MG63 (cell line): Measurements from ENCODE around the gene GALNT10. TPM values are rescaled to one million over a fixed set of nuclear protein-coding genes. Genes with fewer than 3 reads are reported as not detected.

Experiments
- DNase-seq: peaks from one replicate; pipeline ENCODE4 v3.0.0-alpha.2; 2020
- H3K27me3 ChIP-seq: fragments of 250-450 bp; sonication (Bioruptor Pico); 2 replicates; pipeline ENCODE4 v1.5.1; 2020; ENCODE audit warnings: mild to moderate bottlenecking, moderate library complexity
- H3K36me3 ChIP-seq: fragments of 250-450 bp; sonication (Bioruptor Pico); 2 replicates; pipeline ENCODE4 v1.5.1; 2020; ENCODE audit warnings: mild to moderate bottlenecking, moderate library complexity
- H3K4me3 ChIP-seq: fragments of 250-450 bp; sonication (Bioruptor Pico); 2 replicates; pipeline ENCODE4 v1.5.1; 2020; ENCODE audit warnings: mild to moderate bottlenecking, moderate library complexity
- H3K9me3 ChIP-seq: fragments of 250-450 bp; sonication (Bioruptor Pico); 2 replicates; pipeline ENCODE4 v1.5.1; 2020; ENCODE audit warnings: mild to moderate bottlenecking, moderate library complexity
- total RNA-seq: library from RNA; depleted of rRNA; stranded (reverse); fragments of >200 nt; shearing (Covaris generic); gene quantifications from 2 replicates; pipeline ENCODE4 v1.2.3, GENCODE V29; 2014; ENCODE audit warnings: low replicate concordance

The GALNT10 gene
- total RNA-seq, 1 experiment from 2014 or later, result 26.3 TPM

- H3K36me3 ChIP-seq, result no peaks in the 10 kb centered on the region
- H3K9me3 ChIP-seq, result no peaks in the 10 kb centered on the region
- no peak for DNase-seq
- H3K4me3 ChIP-seq, result no peak overlapping the region
- no peaks in the 10 kb centered on the region for H3K27me3 ChIP-seq
Observed at GRCh38 chr5:154372661-154373060, 182.1 kb downstream of the GALNT10 start.

GRCh38 chr5:154373326-154373725 is 182.8 kb downstream of the GALNT10 start:
- no peak overlapping the region for H3K4me3 ChIP-seq
- DNase-seq, result no peak
- H3K9me3 ChIP-seq, result no peaks in the 10 kb centered on the region
- no peaks in the 10 kb centered on the region for H3K27me3 ChIP-seq
- no peaks in the 10 kb centered on the region for H3K36me3 ChIP-seq

DNA sequence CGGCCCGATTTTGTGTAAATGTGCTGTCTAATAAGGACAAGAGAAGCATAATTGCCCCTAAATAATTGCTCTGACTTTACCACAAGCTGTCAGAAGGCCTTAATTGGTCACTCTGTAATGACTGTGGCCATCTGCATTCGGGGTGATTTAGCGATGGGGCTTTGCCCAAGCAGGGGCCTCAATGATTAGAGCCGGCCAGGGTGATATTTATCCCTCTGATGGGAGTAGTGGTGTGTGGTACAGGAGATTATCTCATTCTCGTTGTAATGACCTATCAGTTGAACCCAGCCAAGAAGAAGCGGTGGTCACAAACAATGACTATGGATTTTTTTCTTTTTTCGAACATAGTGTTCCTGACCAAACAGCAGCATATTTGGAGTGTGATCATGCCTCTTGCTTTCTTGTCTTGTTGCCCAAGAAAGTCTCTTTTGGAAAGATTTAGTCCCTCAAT is 183.2 kb downstream of the GALNT10 start:
- Histone ChIP-seq H3K27me3 (no peaks in the 10 kb centered on the region), H3K4me3 (no peak overlapping the region), H3K36me3 (no peaks in the 10 kb centered on the region), H3K9me3 (no peaks in the 10 kb centered on the region)
- no peak for DNase-seq

DNA sequence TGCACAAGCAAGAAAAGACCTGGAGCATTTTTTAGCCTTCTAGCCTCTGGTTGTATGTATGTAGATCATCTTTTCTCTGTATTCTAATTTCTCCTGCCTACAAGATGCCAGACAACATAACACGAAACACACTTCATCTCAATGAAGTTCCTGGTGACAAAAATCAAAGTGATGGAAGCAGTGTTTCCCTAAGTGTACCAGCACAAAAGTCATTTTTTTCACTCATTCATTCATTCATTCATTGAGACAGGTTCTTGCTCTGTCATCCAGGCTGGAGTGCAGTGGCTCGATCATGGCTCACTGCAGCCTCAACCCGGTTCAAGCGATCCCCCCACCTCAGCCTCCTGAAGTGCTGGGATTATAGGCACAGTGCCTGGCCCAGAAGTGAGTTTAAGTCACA is 183.7 kb downstream of the GALNT10 start:
- Histone ChIP-seq H3K9me3 (no peaks in the 10 kb centered on the region), H3K27me3 (no peaks in the 10 kb centered on the region), H3K36me3 (no peaks in the 10 kb centered on the region), H3K4me3 (no peak overlapping the region)
- DNase-seq, result no peak

DNA sequence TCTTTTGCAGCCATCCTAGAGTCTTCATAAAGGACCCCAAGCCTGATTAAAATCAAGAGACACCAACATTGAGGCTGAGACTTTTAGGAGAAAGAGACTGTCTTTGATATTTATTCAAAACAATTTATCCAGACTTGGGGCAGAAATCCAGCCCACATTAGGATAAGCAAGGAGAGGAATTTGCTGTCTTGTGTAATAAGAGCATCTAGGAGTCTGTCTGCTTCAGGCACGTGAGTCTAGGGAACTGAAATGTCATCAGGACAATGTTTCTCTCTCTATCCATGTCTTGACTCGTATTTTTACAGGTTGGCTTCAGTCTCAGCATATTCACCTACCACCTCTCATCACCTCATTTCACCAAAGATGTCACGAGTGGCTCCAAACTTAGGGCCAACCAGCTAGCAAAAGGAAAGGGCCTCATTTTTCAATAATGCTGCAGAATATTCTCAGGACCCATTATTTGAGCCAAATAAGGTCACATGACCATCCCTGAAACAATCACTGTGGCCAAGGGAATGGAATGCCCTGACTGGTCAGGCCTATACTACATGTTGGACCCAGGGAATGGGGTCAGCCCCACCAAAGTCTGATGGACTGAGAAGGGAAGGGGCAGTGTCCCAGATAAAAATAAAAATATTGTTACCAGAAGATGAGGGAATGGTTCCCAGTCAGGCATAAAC is 184.9 kb downstream of the GALNT10 start:
- Histone ChIP-seq H3K36me3 (no peaks in the 10 kb centered on the region), H3K27me3 (no peaks in the 10 kb centered on the region), H3K9me3 (no peaks in the 10 kb centered on the region), H3K4me3 (no peak overlapping the region)
- no peak for DNase-seq

GRCh38 chr5:154376481-154376880 is 185.9 kb downstream of the GALNT10 start:
- H3K36me3 ChIP-seq, result no peaks in the 10 kb centered on the region; the same call in 1 of the 2 replicates
- H3K9me3 ChIP-seq, result no peaks in the 10 kb centered on the region
- H3K27me3 ChIP-seq, result no peaks in the 10 kb centered on the region
- no peak overlapping the region for H3K4me3 ChIP-seq
- DNase-seq, result no peak

DNA sequence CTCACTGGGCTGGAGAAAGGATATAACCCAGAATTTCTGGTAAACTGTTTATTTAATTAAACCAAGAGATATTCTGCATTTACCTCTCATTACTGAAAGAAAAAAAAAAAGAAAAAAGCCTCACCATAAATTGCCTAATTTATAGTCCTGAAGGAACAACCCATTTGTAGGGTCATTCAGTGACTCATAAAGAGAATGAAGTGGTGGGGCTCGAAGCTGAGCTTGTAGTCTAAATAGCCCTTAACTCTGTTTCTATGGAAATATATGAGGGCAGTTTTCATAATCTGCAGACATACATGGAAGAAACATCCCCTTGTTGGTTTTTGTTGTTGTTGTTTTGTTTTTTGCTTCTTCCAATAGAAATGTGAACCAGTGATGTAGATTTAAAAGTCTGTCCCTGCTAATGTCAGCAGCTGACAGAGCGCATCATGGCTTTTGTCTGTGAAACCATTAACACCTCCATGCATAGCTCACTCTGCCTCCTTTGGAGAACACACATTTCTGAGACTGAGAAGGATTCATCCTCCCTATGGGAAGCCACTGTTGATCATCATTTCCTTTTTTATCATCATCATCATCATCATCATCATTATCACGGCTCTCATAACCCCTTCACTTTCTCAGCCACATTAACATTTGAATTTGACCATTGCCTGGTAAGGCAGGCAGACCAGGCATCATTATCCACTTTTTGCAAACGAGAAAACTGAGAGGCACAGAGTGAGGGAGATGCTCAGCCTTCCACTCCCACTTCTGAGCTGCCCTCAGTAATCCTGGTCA is 187.4 kb downstream of the GALNT10 start:
- no peaks in the 10 kb centered on the region for H3K9me3 ChIP-seq
- no peaks in the 10 kb centered on the region; the same call in 1 of the 2 replicates for H3K36me3 ChIP-seq
- H3K27me3 ChIP-seq, result no peaks in the 10 kb centered on the region
- no peak overlapping the region for H3K4me3 ChIP-seq
- DNase-seq, result no peak

DNA sequence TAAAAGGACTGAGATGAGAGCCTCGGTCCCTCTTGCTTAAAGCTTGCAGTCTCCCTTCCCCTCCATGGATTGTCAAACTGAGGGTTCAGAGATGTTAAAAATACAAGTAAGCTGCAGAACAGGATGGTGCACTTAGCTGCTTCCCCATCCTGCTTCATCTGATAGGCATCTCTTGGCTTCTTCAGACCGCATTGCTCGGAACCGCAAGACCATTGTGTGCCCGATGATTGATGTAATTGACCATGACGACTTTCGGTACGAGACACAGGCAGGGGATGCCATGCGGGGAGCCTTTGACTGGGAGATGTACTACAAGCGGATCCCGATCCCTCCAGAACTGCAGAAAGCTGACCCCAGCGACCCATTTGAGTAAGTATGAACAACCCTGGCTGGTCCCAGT is 189.7 kb downstream of the GALNT10 start:
- DNase-seq, result no peak
- Histone ChIP-seq H3K9me3 (no peaks in the 10 kb centered on the region), H3K27me3 (no peaks in the 10 kb centered on the region), H3K36me3 (no peaks in the 10 kb centered on the region; the same call in 1 of the 2 replicates), H3K4me3 (no peak overlapping the region)

DNA sequence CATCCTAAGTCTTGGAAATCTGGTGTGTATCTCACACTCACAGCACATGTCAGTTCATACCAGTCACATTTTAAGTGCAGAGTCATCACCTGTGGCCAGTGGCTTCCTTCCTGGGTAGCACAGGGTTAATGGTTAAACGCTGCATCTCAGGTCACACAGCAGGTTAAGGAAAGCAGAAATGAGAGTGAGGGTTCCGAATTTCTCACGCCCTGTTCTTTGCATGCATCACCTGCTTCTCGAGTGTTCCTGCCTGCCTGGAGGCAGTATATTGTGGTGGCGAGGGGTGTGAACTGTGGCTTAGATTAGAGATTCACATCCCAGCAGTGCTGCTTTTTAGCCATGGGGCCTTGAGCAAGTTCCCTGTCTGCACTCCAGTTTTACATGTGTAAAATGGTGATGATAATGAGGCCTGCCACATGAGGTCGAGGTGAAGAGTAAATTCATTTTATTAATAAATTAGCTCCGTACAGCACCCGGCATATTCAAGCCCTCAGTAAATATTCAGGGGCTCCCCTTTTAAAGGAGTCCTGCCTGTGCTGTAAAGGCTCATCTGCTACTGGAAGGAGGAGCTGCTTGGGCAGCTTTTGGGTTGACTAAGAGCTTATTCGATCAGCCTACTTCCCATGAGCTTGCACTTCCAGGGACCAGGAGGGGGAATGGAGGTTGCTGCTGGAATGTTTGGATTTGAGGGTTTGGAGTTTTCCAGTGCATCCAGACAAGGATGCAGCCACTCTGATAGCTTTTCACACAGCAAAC is 194.1 kb downstream of the GALNT10 start:
- no peak for DNase-seq
- H3K36me3 ChIP-seq, result no peaks in the 10 kb centered on the region; the same call in 1 of the 2 replicates

GRCh38 chr5:154385236-154385512 is 194.6 kb downstream of the GALNT10 start:
- H3K27me3 ChIP-seq, result no peaks in the 10 kb centered on the region
- H3K4me3 ChIP-seq, result no peak overlapping the region
- H3K9me3 ChIP-seq, result no peaks in the 10 kb centered on the region
- no peak for DNase-seq
- H3K36me3 ChIP-seq, result no peaks in the 10 kb centered on the region; the same call in 1 of the 2 replicates

More for the DNA sequence above, 194.1 kb downstream of the GALNT10 start:
- no peaks in the 10 kb centered on the region for H3K27me3 ChIP-seq
- H3K9me3 ChIP-seq, result no peaks in the 10 kb centered on the region
- no peak overlapping the region for H3K4me3 ChIP-seq

GRCh38 chr5:154386952-154387629 is 196.6 kb downstream of the GALNT10 start:
- Histone ChIP-seq H3K36me3 (no peaks in the 10 kb centered on the region; the same call in 1 of the 2 replicates), H3K9me3 (no peaks in the 10 kb centered on the region), H3K4me3 (no peak overlapping the region), H3K27me3 (no peaks in the 10 kb centered on the region)
- DNase-seq, result no peak

GRCh38 chr5:154388842-154389241 is 198.3 kb downstream of the GALNT10 start:
- Histone ChIP-seq H3K36me3 (no peaks in the 10 kb centered on the region), H3K27me3 (no peaks in the 10 kb centered on the region), H3K9me3 (no peaks in the 10 kb centered on the region), H3K4me3 (no peak overlapping the region)
- DNase-seq, result no peak

DNA sequence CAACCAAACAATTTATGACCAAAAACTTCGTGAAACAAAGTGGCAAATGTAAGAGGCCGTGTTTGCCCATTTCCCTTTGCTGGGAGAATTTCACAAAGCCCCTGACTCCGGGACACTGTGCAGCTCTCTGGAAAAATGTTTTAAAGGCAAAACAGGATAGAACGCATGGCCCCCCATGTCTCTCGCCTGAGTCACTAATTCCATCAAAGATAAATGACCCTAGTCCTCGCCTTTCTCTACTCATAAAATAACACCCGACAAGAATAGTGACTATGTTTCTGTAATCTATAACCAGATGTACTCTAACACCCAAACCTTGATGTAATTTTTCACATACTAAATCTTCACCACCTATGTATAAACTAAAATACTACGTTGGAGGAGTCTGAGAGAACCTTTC is 199.6 kb downstream of the GALNT10 start:
- H3K4me3 ChIP-seq, result no peak overlapping the region
- H3K9me3 ChIP-seq, result no peaks in the 10 kb centered on the region
- DNase-seq, result no peak
- H3K27me3 ChIP-seq, result no peaks in the 10 kb centered on the region
- H3K36me3 ChIP-seq, result no peaks in the 10 kb centered on the region

GRCh38 chr5:154390746-154391359 is 200.3 kb downstream of the GALNT10 start:
- no peak for DNase-seq
- no peaks in the 10 kb centered on the region for H3K36me3 ChIP-seq

DNA sequence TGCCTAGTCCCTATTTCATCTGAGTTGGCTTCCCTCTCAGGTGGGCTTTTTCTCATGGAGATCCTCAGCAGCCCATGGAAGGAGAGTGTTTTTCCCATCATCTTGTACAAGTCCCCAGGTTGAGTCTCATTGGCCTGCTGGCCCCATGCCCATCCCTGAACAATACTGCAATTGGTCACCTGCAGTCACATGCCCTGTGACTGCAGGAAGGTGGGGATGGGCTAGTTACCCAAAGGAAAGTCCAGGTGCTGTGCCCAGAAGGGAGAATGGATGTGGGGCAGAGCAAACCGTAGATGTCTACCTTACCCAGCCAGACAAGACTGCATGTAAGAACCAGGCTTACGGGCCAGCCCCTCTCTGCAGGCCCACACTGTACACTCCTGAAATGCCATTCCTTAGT is 201.3 kb downstream of the GALNT10 start:
- Histone ChIP-seq H3K27me3 (no peaks in the 10 kb centered on the region), H3K4me3 (no peak overlapping the region), H3K9me3 (no peaks in the 10 kb centered on the region), H3K36me3 (no peaks in the 10 kb centered on the region)
- DNase-seq, result no peak

More at GRCh38 chr5:154390746-154391359, 200.3 kb downstream of the GALNT10 start:
- Histone ChIP-seq H3K9me3 (no peaks in the 10 kb centered on the region), H3K4me3 (no peak overlapping the region), H3K27me3 (no peaks in the 10 kb centered on the region)

- H3K36me3 ChIP-seq, result no peaks in the 10 kb centered on the region
- DNase-seq, result no peak
- no peaks in the 10 kb centered on the region for H3K9me3 ChIP-seq
- H3K4me3 ChIP-seq, result no peak overlapping the region
- H3K27me3 ChIP-seq, result no peaks in the 10 kb centered on the region
Observed at GRCh38 chr5:154393850-154394249, 203.3 kb downstream of the GALNT10 start.
